PFSK-1 (cell line): ENCODE data around the gene GNG12.

Source experiments
- FOXP2 ChIP-seq: optimal IDR thresholded peaks from 2 replicates; pipeline ENCODE3; 2011; ENCODE audit warnings: borderline replicate concordance, control low read depth, inconsistent platforms; ENCODE audit not compliant: insufficient read depth; ENCODE audit errors: extremely low read length, extremely low read depth
- POLR2AphosphoS5 ChIP-seq: IDR thresholded peaks from 2 replicates; pipeline ENCODE4 v1.6.1; 2012; ENCODE audit warnings: low read depth, mild to moderate bottlenecking, control low read depth, low read length, moderate library complexity
- REST ChIP-seq, 2 experiments: IDR thresholded peaks; 2 replicates each; pipeline versions ENCODE4 v1.6.1 to v1.8.0; 2011 to 2012; ENCODE audit warnings: low read depth in 2 of 2, low read length in 2 of 2, control low read depth in 1 of 2, inconsistent platforms in 1 of 2, mild to moderate bottlenecking in 1 of 2, moderate library complexity in 1 of 2; ENCODE audit not compliant: insufficient read depth in 1 of 2
- SIN3A ChIP-seq: IDR thresholded peaks from 2 replicates; pipeline ENCODE4 v1.6.1; 2012; ENCODE audit warnings: mild to moderate bottlenecking, low read length, moderate library complexity, borderline replicate concordance; ENCODE audit not compliant: insufficient read depth
- TAF1 ChIP-seq: IDR thresholded peaks from 2 replicates; pipeline ENCODE4 v1.6.1; 2012; ENCODE audit warnings: low read length, control low read depth, borderline replicate concordance; ENCODE audit not compliant: insufficient read depth

Gene GNG12

GRCh38 chr1:67740543-67740942, 92.7 kb downstream of the GNG12 start:
- TF ChIP-seq TAF1: no peak
- no peak for TF ChIP-seq SIN3A
- no peak for TF ChIP-seq POLR2AphosphoS5
- no peak for TF ChIP-seq REST (IDR thresholded peaks at IDR 0.05; ENCODE audit: insufficient read depth in 1 of 2, low read depth in 2 of 2, low read length in 2 of 2)
- TF ChIP-seq FOXP2: no peak

- no peak for TF ChIP-seq SIN3A
- TF ChIP-seq REST (IDR thresholded peaks at IDR 0.05; ENCODE audit: insufficient read depth in 1 of 2, low read depth in 2 of 2, low read length in 2 of 2): no peak
- TF ChIP-seq FOXP2: no peak
- TF ChIP-seq TAF1: no peak
- no peak for TF ChIP-seq POLR2AphosphoS5
Measured at GRCh38 chr1:67739361-67739760, 93.9 kb downstream of the GNG12 start.

- TF ChIP-seq FOXP2: no peak
- no peak for TF ChIP-seq REST (IDR thresholded peaks at IDR 0.05; ENCODE audit: insufficient read depth in 1 of 2, low read depth in 2 of 2, low read length in 2 of 2)
- no peak for TF ChIP-seq POLR2AphosphoS5
- TF ChIP-seq TAF1: no peak
- no peak for TF ChIP-seq SIN3A
Measured at GRCh38 chr1:67738401-67738800, 94.9 kb downstream of the GNG12 start.

- TF ChIP-seq SIN3A (no peak), FOXP2 (no peak), REST (IDR thresholded peaks at IDR 0.05; ENCODE audit: insufficient read depth in 1 of 2, low read depth in 2 of 2, low read length in 2 of 2) (no peak), TAF1 (no peak), POLR2AphosphoS5 (no peak)
Measured at GRCh38 chr1:67737875-67738274, 95.4 kb downstream of the GNG12 start.

GRCh38 chr1:67736750-67737149, 96.5 kb downstream of the GNG12 start:
- TF ChIP-seq TAF1: no peak
- no peak for TF ChIP-seq REST (IDR thresholded peaks at IDR 0.05; ENCODE audit: insufficient read depth in 1 of 2, low read depth in 2 of 2, low read length in 2 of 2)
- no peak for TF ChIP-seq POLR2AphosphoS5
- TF ChIP-seq FOXP2: no peak
- TF ChIP-seq SIN3A: no peak
